GM19395 (cell line): Measurements from ENCODE around the gene MDK.

ENCODE experiments used
- ATAC-seq: cut with Tn5 transposase; IDR thresholded peaks from one replicate; pipeline ENCODE4 v1.9.1; 2021; ENCODE audit warnings: mild to moderate bottlenecking, moderate library complexity; ENCODE audit not compliant: unreplicated experiment

The MDK gene

GRCh38 chr11:46393231-46393616 lies 11.8 kb downstream of the MDK start:
- ATAC-seq: no peak

- ATAC-seq: no peak
Measured at GRCh38 chr11:46393759-46394158, 12.3 kb downstream of the MDK start.

- ATAC-seq: no peak
Measured at GRCh38 chr11:46397526-46397925, 16.1 kb downstream of the MDK start.

GRCh38 chr11:46402957-46403902 lies 21.8 kb downstream of the MDK start:
- no peak for ATAC-seq

GRCh38 chr11:46404476-46405017 lies 23.1 kb downstream of the MDK start:
- ATAC-seq: no peak

GRCh38 chr11:46407635-46408034 lies 26.2 kb downstream of the MDK start:
- ATAC-seq: no peak

- ATAC-seq: no peak
Measured at GRCh38 chr11:46408407-46408986, 27.0 kb downstream of the MDK start.

- no peak for ATAC-seq
Measured at GRCh38 chr11:46410021-46410420, 28.6 kb downstream of the MDK start.

- ATAC-seq: no peak
Measured at GRCh38 chr11:46413760-46414465, 32.4 kb downstream of the MDK start.

GRCh38 chr11:46414466-46414796 lies 33.0 kb downstream of the MDK start:
- ATAC-seq: no peak

GRCh38 chr11:46414879-46415278 lies 33.4 kb downstream of the MDK start:
- no peak for ATAC-seq

GRCh38 chr11:46417711-46418110 lies 36.2 kb downstream of the MDK start:
- no peak for ATAC-seq

GRCh38 chr11:46418751-46419150 lies 37.3 kb downstream of the MDK start:
- ATAC-seq: no peak

- ATAC-seq: no peak
Measured at GRCh38 chr11:46420513-46420912, 39.0 kb downstream of the MDK start.

GRCh38 chr11:46421257-46421880 lies 39.9 kb downstream of the MDK start:
- ATAC-seq: no peak

- no peak for ATAC-seq
Measured at GRCh38 chr11:46422588-46422987, 41.1 kb downstream of the MDK start.

GRCh38 chr11:46426233-46426991 lies 44.9 kb downstream of the MDK start:
- ATAC-seq: no peak

- no peak for ATAC-seq
Measured at GRCh38 chr11:46427364-46427763, 45.9 kb downstream of the MDK start.

- ATAC-seq: no peak
Measured at GRCh38 chr11:46429717-46430116, 48.2 kb downstream of the MDK start.

GRCh38 chr11:46431211-46431610 lies 49.7 kb downstream of the MDK start:
- no peak for ATAC-seq
